Loucy (cell line): Measurements from ENCODE around the gene DENND10.

Experiments used
- EZH2phosphoT487 ChIP-seq: fragments of 200-600 bp; IDR thresholded peaks from 2 replicates; pipeline ENCODE4 v1.6.1; 2018; ENCODE audit warnings: antibody characterized with exemption, mild to moderate bottlenecking, moderate library complexity, borderline replicate concordance
- TF ChIP-seq, protein P1 (sequence below): fragments of 200-600 bp; sonication (generic); conservative IDR thresholded peaks from 2 replicates; pipeline ENCODE4 v1.5.1; 2014; ENCODE audit warnings: mild to moderate bottlenecking, antibody characterized with exemption, low read length

DNA sequence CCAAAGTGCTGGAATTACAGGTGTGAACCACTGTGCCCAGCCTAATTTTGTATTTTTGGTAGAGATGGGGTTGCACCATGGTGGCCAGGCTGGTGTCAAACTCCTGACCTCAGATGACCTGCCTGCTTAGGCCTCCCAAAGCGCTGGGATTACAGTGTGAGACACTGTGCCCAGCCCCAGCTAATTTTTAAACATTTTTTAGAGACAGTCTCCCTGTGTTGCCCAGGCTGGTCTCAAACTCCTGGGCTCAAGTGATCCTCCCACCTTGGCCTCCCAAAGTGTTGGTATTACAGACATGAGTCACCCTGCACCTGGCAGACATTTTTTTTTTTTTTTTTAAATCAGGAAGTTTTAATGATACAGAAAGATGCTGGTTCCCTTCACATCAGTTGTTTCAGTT lies 15.5 kb downstream of the DENND10 start:
- TF ChIP-seq EZH2phosphoT487: no peak
- TF ChIP-seq, protein P1, sequence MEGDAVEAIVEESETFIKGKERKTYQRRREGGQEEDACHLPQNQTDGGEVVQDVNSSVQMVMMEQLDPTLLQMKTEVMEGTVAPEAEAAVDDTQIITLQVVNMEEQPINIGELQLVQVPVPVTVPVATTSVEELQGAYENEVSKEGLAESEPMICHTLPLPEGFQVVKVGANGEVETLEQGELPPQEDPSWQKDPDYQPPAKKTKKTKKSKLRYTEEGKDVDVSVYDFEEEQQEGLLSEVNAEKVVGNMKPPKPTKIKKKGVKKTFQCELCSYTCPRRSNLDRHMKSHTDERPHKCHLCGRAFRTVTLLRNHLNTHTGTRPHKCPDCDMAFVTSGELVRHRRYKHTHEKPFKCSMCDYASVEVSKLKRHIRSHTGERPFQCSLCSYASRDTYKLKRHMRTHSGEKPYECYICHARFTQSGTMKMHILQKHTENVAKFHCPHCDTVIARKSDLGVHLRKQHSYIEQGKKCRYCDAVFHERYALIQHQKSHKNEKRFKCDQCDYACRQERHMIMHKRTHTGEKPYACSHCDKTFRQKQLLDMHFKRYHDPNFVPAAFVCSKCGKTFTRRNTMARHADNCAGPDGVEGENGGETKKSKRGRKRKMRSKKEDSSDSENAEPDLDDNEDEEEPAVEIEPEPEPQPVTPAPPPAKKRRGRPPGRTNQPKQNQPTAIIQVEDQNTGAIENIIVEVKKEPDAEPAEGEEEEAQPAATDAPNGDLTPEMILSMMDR: no peak
